Activated CD8-positive, alpha-beta T cell treated with anti-CD3 and anti-CD28 coated beads, Interleukin-2, amount 10 ng/mL, durations not matched to agents 7 days and 5 days (primary cell): ENCODE measurements around the gene AKAP7. TPM values are rescaled to one million over a fixed set of nuclear protein-coding genes. Genes with fewer than 3 reads are reported as not detected.
"Not testable (repeated sequence)": the region's sequence is repeated elsewhere in the genome, so short reads cannot be mapped to it uniquely, and the experiment has no call there.

Experiments used
- ATAC-seq: fragments of 150-1000 bp; cut with Tn5 transposase; one replicate; pipeline ENCODE4 v1.10.0; 2021; ENCODE audit warnings: moderate library complexity
- CTCF ChIA-PET: fragments of 350-600 bp; sonication (Branson Sonifier 250); formaldehyde crosslinking; loops from one replicate; lab custom pipeline; 2021; ENCODE audit warnings: antibody characterized with exemption; lab: Charles Lee
- POLR2A ChIA-PET: fragments of 350-600 bp; sonication (Branson Sonifier 250); formaldehyde crosslinking; loops from one replicate; lab custom pipeline; 2021; ENCODE audit warnings: antibody characterized with exemption; lab: Charles Lee
- DNase-seq: peaks from one replicate; pipeline ENCODE4 v3.0.0-alpha.2; 2020
- H3K27ac Mint-ChIP-seq: one replicate; pipeline ENCODE4 v1.8.0; 2021; ENCODE audit warnings: mild to moderate bottlenecking, mixed read lengths
- H3K27me3 Mint-ChIP-seq: one replicate; pipeline ENCODE4 v1.8.0; 2021; ENCODE audit warnings: low read depth, mixed read lengths
- H3K36me3 Mint-ChIP-seq: one replicate; pipeline ENCODE4 v1.8.0; 2021; ENCODE audit warnings: low read depth, mixed read lengths
- H3K4me1 Mint-ChIP-seq: one replicate; pipeline ENCODE4 v1.8.0; 2021; ENCODE audit warnings: low read depth, mixed read lengths
- H3K4me3 Mint-ChIP-seq: one replicate; pipeline ENCODE4 v1.8.0; 2021; ENCODE audit warnings: mild to moderate bottlenecking, mixed read lengths
- H3K9me3 Mint-ChIP-seq: one replicate; pipeline ENCODE4 v1.8.0; 2022; ENCODE audit warnings: mixed read lengths; ENCODE audit not compliant: insufficient read depth
- total RNA-seq, 2 experiments: library from RNA; stranded (reverse); gene quantifications; one replicate each; pipeline ENCODE4 v1.2.3, GENCODE V29; 2021

The AKAP7 gene
- total RNA-seq, 2 experiments from 2014 or later = 7.8 to 9.1 TPM

DNA sequence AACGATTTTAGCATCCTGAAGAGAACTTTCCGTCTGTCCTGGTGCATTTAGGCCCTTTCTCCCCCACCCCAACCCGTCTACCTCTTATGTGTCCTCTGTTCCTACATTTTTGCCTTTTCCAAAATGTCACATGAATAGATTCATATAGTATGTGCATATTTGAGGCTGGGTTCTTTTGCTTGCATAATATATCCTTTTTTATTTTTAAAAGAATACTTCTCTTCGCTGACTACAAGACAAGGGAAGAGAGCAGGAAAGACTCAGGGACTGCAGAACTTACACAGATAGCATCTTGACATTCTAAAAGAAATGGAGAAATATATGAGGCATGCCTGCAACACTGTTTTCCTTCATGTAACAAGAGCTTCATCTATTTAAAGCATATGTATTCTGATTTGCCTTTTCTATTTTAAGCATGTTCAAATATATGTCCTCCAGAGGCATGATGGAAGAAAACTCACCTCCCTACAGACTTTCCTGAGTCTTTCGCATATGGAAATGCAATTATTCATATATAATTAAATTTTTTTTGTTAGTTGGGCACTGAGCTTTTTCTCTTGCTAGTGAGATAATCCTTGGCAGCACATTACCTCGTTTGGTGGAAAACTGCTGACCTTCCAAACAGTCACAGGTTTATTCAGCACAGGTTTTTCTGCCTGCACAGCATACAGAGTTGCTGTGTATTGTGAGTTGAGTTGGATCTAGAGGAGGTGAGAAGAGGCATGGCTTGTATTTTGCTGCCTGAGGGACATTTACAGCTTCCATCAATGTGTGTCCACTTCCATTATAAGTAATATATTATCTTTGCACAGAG, 170.0 kb downstream of the AKAP7 start:
- no peak for DNase-seq
- POLR2A ChIA-PET = no interaction called here
- ATAC-seq = no peak
- H3K27ac Mint-ChIP-seq = no peak overlapping the region
- H3K27me3 Mint-ChIP-seq = no peaks in the 10 kb centered on the region
- CTCF ChIA-PET = interaction anchor here (1.0 kb wide), 1 partner anchor 12 kb away, joined by 3 read pairs; no protein-coding TSS in a partner anchor
- H3K4me3 Mint-ChIP-seq = no peak overlapping the region
- no peaks in the 10 kb centered on the region for H3K4me1 Mint-ChIP-seq
- H3K36me3 Mint-ChIP-seq = peaks cover 13% of the 10 kb centered on the region
- peaks cover 15% of the 10 kb centered on the region for H3K9me3 Mint-ChIP-seq

DNA sequence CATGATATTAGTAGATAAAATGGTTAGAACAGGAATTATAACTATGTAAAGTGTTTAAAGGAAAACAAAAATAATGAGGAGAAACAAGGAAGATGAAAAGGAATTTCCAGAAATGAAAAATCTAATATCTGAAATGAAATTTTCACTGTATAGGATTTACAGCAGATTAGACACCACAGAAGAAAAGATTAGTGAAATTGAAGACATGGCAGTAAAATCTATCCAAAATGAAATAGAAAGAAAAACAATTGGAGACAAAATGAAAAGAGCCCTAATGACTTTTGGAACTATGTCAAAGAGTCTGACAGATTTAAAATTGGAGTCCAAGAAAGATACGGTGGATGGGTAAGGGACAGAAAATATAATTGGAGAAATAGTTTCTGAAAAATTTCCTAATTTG, 174.2 kb downstream of the AKAP7 start:
- ATAC-seq (no peak), DNase-seq (no peak)
- Mint-ChIP-seq H3K36me3 (peaks cover 12% of the 10 kb centered on the region), H3K4me1 (no peaks in the 10 kb centered on the region), H3K27ac (no peak overlapping the region), H3K4me3 (no peak overlapping the region), H3K27me3 (no peaks in the 10 kb centered on the region), H3K9me3 (peaks cover 15% of the 10 kb centered on the region)
- ChIA-PET POLR2A (no interaction called here), CTCF (no interaction called here)

- ATAC-seq = no peak
- Mint-ChIP-seq H3K27ac (no peak overlapping the region), H3K9me3 (peaks cover 3% of the 10 kb centered on the region), H3K4me1 (peaks cover 8% of the 10 kb centered on the region), H3K36me3 (peaks cover 14% of the 10 kb centered on the region), H3K27me3 (no peaks in the 10 kb centered on the region), H3K4me3 (no peak overlapping the region)
- DNase-seq = no peak
- CTCF ChIA-PET = no interaction called here
- POLR2A ChIA-PET = no interaction called here
Measured at GRCh38 chr6:131314838-131315237, 179.6 kb downstream of the AKAP7 start.

DNA sequence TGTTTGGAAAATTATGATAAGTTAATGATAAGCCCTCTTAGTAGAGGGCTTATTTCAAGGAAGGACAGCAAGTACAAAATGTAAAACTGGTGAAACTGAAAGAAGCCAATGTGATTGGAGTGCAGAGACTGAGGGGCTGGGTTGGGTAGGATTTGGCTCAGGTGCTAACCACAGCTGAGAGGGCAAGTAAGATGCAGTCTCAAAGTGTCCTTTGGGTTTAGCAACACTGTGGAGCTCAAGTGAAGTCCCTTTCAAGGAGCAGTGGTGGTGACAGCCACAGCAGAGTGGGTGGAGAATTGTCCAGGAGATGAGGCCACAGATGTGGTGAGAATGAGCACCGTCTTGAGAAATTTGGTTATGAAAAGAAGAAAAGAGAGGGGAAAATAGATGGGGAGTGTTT, 181.4 kb downstream of the AKAP7 start:
- H3K27ac Mint-ChIP-seq = no peak overlapping the region
- ChIA-PET CTCF (interaction anchor here (1.1 kb wide), 1 partner anchor 11 kb away, joined by 3 read pairs; no protein-coding TSS in a partner anchor), POLR2A (no interaction called here)
- H3K4me3 Mint-ChIP-seq = no peak overlapping the region
- no peak for ATAC-seq
- H3K4me1 Mint-ChIP-seq = peaks cover 8% of the 10 kb centered on the region
- DNase-seq = no peak
- peaks cover 13% of the 10 kb centered on the region for H3K36me3 Mint-ChIP-seq
- no peaks in the 10 kb centered on the region for H3K9me3 Mint-ChIP-seq
- no peaks in the 10 kb centered on the region for H3K27me3 Mint-ChIP-seq

GRCh38 chr6:131317516-131317915, 182.2 kb downstream of the AKAP7 start:
- Mint-ChIP-seq H3K4me3 (no peak overlapping the region), H3K9me3 (no peaks in the 10 kb centered on the region), H3K36me3 (peaks cover 13% of the 10 kb centered on the region), H3K4me1 (peaks cover 8% of the 10 kb centered on the region), H3K27ac (no peak overlapping the region), H3K27me3 (no peaks in the 10 kb centered on the region)
- POLR2A ChIA-PET = no interaction called here
- ATAC-seq (no peak), DNase-seq (no peak)
- CTCF ChIA-PET = interaction anchor here (1.1 kb wide), 1 partner anchor 12 kb away, joined by 3 read pairs; no protein-coding TSS in a partner anchor

- peaks cover 8% of the 10 kb centered on the region for H3K36me3 Mint-ChIP-seq
- CTCF ChIA-PET = no interaction called here
- DNase-seq = no peak
- POLR2A ChIA-PET = no interaction called here
- H3K4me1 Mint-ChIP-seq = peaks cover 3% of the 10 kb centered on the region
- no peak overlapping the region for H3K27ac Mint-ChIP-seq
- H3K27me3 Mint-ChIP-seq = no peaks in the 10 kb centered on the region
- no peaks in the 10 kb centered on the region for H3K9me3 Mint-ChIP-seq
- no peak overlapping the region for H3K4me3 Mint-ChIP-seq
- ATAC-seq = no peak
Measured at GRCh38 chr6:131321589-131321988, 186.3 kb downstream of the AKAP7 start.

- DNase-seq (no peak), ATAC-seq (no peak)
- POLR2A ChIA-PET = no interaction called here
Measured at GRCh38 chr6:131322125-131322524, 186.9 kb downstream of the AKAP7 start.

DNA sequence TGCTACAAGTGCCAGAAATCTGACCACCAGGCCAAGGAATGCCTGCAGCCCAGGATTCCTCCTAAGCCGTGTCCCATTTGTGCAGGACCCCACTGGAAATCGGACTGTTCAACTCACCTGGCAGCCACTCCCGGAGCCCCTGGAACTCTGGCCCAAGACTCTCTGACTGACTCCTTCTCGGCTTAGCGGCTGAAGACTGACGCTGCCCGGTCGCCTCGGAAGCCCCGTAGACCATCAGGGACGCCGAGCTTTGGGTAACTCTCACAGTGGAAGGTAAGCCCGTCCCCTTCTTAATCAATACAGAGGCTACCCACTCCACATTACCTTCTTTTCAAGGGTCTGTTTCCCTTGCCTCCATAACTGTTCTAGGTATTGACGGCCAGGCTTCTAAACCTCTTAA, 190.4 kb downstream of the AKAP7 start:
- DNase-seq, ATAC-seq, H3K27ac Mint-ChIP-seq, H3K27me3 Mint-ChIP-seq, H3K4me3 Mint-ChIP-seq, CTCF ChIA-PET, H3K9me3 Mint-ChIP-seq, H3K36me3 Mint-ChIP-seq, H3K4me1 Mint-ChIP-seq, POLR2A ChIA-PET: not testable (repeated sequence)

More at GRCh38 chr6:131322125-131322524, 186.9 kb downstream of the AKAP7 start:
- Mint-ChIP-seq H3K4me1 (no peaks in the 10 kb centered on the region), H3K27ac (no peak overlapping the region), H3K9me3 (no peaks in the 10 kb centered on the region), H3K27me3 (no peaks in the 10 kb centered on the region), H3K4me3 (no peak overlapping the region), H3K36me3 (peaks cover 6% of the 10 kb centered on the region)
- CTCF ChIA-PET = no interaction called here

GRCh38 chr6:131328727-131329126, 193.5 kb downstream of the AKAP7 start:
- CTCF ChIA-PET, DNase-seq, H3K4me3 Mint-ChIP-seq, POLR2A ChIA-PET, H3K36me3 Mint-ChIP-seq, H3K9me3 Mint-ChIP-seq, H3K27me3 Mint-ChIP-seq, ATAC-seq, H3K4me1 Mint-ChIP-seq, H3K27ac Mint-ChIP-seq: not testable (repeated sequence)

DNA sequence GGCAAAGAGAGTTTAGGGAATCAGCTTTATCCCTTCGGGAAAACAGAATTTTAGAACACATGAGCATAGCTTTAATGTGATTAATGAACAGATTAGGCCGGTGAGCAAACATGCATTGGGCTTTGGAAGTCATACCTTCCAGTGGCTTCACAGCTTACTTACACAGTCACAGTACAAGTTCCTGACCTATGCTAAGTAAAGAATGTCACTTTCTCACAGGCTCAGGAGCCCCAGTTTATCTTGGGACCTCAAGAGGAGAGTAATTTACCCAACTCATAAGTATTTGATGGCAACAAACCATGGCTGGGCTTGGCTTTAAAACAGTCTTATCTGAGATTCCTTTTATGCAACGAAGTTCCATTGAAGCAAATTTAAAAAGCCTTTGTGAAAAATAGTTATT, 195.9 kb downstream of the AKAP7 start:
- no peak for ATAC-seq

GRCh38 chr6:131331873-131332781, 196.9 kb downstream of the AKAP7 start:
- Mint-ChIP-seq H3K4me3 (no peak overlapping the region), H3K27ac (no peak overlapping the region)

More for the DNA sequence above, 195.9 kb downstream of the AKAP7 start:
- ChIA-PET CTCF (interaction anchor here (1.5 kb wide), 1 partner anchor 131 kb away, joined by 5 read pairs; no protein-coding TSS in a partner anchor), POLR2A (no interaction called here)
- no peak overlapping the region for H3K27ac Mint-ChIP-seq
- no peaks in the 10 kb centered on the region for H3K36me3 Mint-ChIP-seq
- H3K4me3 Mint-ChIP-seq = no peak overlapping the region
- no peaks in the 10 kb centered on the region for H3K9me3 Mint-ChIP-seq
- no peaks in the 10 kb centered on the region for H3K27me3 Mint-ChIP-seq
- no peaks in the 10 kb centered on the region for H3K4me1 Mint-ChIP-seq
- no peak for DNase-seq

More at GRCh38 chr6:131331873-131332781, 196.9 kb downstream of the AKAP7 start:
- Mint-ChIP-seq H3K36me3 (no peaks in the 10 kb centered on the region), H3K9me3 (no peaks in the 10 kb centered on the region), H3K27me3 (no peaks in the 10 kb centered on the region), H3K4me1 (no peaks in the 10 kb centered on the region)
- no peak for DNase-seq
- ATAC-seq = no peak
- CTCF ChIA-PET = no interaction called here
- POLR2A ChIA-PET = no interaction called here
